Left lung (tissue), 14 donors: ENCODE measurements around the gene DUSP23. TPM values are rescaled to one million over a fixed set of nuclear protein-coding genes. Genes with fewer than 3 reads are reported as not detected.

ENCODE experiments used
- ATAC-seq: fragments of 200-7000 bp; cut with Tn5 transposase; one replicate; pipeline ENCODE4 v1.9.1; 2020; ENCODE audit warnings: moderate library complexity
- DNase-seq, 4 donors: peaks; one replicate each; pipeline ENCODE4 v3.0.0-alpha.2; 2013 to 2020
- H3K27ac ChIP-seq, 2 donors: fragments of 200-600 bp; sonication (generic) in 1 of 2; one replicate each; pipeline versions ENCODE4 v1.5.0 to v1.8.0; 2020 to 2021
- H3K27me3 ChIP-seq, 2 donors: fragments of 200-600 bp; sonication (generic) in 1 of 2; one replicate each; pipeline versions ENCODE4 v1.5.0 to v1.8.0; 2020 to 2021
- H3K36me3 ChIP-seq, 2 donors: fragments of 200-600 bp; sonication (generic) in 1 of 2; one replicate each; pipeline versions ENCODE4 v1.5.0 to v1.8.0; 2020 to 2021
- H3K4me1 ChIP-seq, 2 donors: fragments of 200-600 bp; one replicate each; pipeline ENCODE4 v1.8.0; 2021
- H3K4me3 ChIP-seq, 2 donors: fragments of 200-600 bp; sonication (generic) in 1 of 2; one replicate each; pipeline versions ENCODE4 v1.5.0 to v1.8.0; 2020 to 2021; ENCODE audit warnings: mild to moderate bottlenecking in 1 of 2
- H3K9me3 ChIP-seq, 2 donors: fragments of 200-600 bp; sonication (generic) in 1 of 2; one replicate each; pipeline versions ENCODE4 v1.5.0 to v1.8.0; 2020 to 2021
- CTCF ChIP-seq, 2 donors: fragments of 200-600 bp; sonication (generic) in 1 of 2; IDR thresholded peaks; one replicate each; pipeline versions ENCODE4 v1.5.0 to v1.8.0; 2021; ENCODE audit warnings: antibody characterized with exemption in 2 of 2
- intact Hi-C, 2 donors: fragments of 100-400 bp; cut with DNase I; formaldehyde crosslinking; loops; one replicate each; pipeline versions ENCODE4 v1.11.2 to v1.14.2; 2022
- long read RNA-seq, 12 donors: library from polyadenylated mRNA in 2 of 12; unstranded in 2 of 12; transcript quantifications; one replicate each; pipeline ENCODE4 v2.0.0 and lab custom pipeline, GENCODE V29; 2019 to 2026
- polyA plus RNA-seq, 6 donors: library from polyadenylated mRNA; unstranded; fragments of 120-200 nt; gene quantifications; one replicate each; pipeline ENCODE4 v1.2.1, GENCODE V29; 2013; ENCODE audit not compliant: insufficient read length in 6 of 6
- total RNA-seq, 2 donors: library from RNA; stranded (reverse); fragmentation: NEBNext Ultra II Directional; extraction: Animal tissue kit (Norgen Biotek cat#: 25700); gene quantifications; one replicate each; pipeline ENCODE4 v1.2.1, GENCODE V29; 2021
- donor health status: DM: no; HTN: yes; CAD: no.
- donor health status: DM: no; HTN: no; CAD: no.

DUSP23 gene
- total RNA-seq (10 to 100 TPM; 49.5 to 56.4 TPM), polyA plus RNA-seq (10 to 100 TPM; 10.1 to 16.4 (median 12.8) TPM)
- long read RNA-seq, donor 1, transcript DUSP23-202 (3 exons, 694 nt), result minor isoform, 6 of 31 reads
- long read RNA-seq, donor 1, transcript DUSP23-201 (2 exons, 756 nt), result major isoform, 17 of 31 reads
- long read RNA-seq, donor 1, partial matches to known transcripts, result 6 of 31 reads
- long read RNA-seq, donor 1, other reads (novel, unspliced or antisense), result 0 of 31 reads
- long read RNA-seq, donor 2, transcript DUSP23-201 (2 exons, 756 nt), result major isoform, 11 of 16 reads
- long read RNA-seq, donor 2, partial matches to known transcripts, result 0 of 16 reads
- long read RNA-seq, donor 2, other reads (novel, unspliced or antisense), result 0 of 16 reads
- long read RNA-seq, donor 3, transcript DUSP23-202 (3 exons, 694 nt), result major isoform, 12 of 18 reads
- long read RNA-seq, donor 3, transcript DUSP23-201 (2 exons, 756 nt), result minor isoform, 6 of 18 reads
- long read RNA-seq, donor 3, partial matches to known transcripts, result 0 of 18 reads
- long read RNA-seq, donor 3, other reads (novel, unspliced or antisense), result 0 of 18 reads
- long read RNA-seq, donor 4, transcript DUSP23-202 (3 exons, 694 nt), result minor isoform, 36 of 80 reads
- long read RNA-seq, donor 4, transcript DUSP23-203 (3 exons, 729 nt), result minor isoform, 5 of 80 reads
- long read RNA-seq, donor 4, transcript DUSP23-201 (2 exons, 756 nt), result major isoform, 39 of 80 reads
- long read RNA-seq, donor 4, partial matches to known transcripts, result 0 of 80 reads
- long read RNA-seq, donor 4, other reads (novel, unspliced or antisense), result 0 of 80 reads
- long read RNA-seq, donor 5, transcript DUSP23-202 (3 exons, 694 nt), result major isoform, 8 of 16 reads
- long read RNA-seq, donor 5, transcript DUSP23-201 (2 exons, 756 nt), result major isoform, 8 of 16 reads
- long read RNA-seq, donor 5, partial matches to known transcripts, result 0 of 16 reads
- long read RNA-seq, donor 5, other reads (novel, unspliced or antisense), result 0 of 16 reads
- long read RNA-seq, donor 6, transcript DUSP23-201 (2 exons, 756 nt), result major isoform, 12 of 23 reads
- long read RNA-seq, donor 6, transcript DUSP23-202 (3 exons, 694 nt), result minor isoform, 10 of 23 reads
- long read RNA-seq, donor 6, partial matches to known transcripts, result 0 of 23 reads
- long read RNA-seq, donor 6, other reads (novel, unspliced or antisense), result 0 of 23 reads
- long read RNA-seq, donor 7, transcript DUSP23-201 (2 exons, 756 nt), result major isoform, 9 of 17 reads
- long read RNA-seq, donor 7, transcript DUSP23-202 (3 exons, 694 nt), result minor isoform, 8 of 17 reads
- long read RNA-seq, donor 7, partial matches to known transcripts, result 0 of 17 reads
- long read RNA-seq, donor 7, other reads (novel, unspliced or antisense), result 0 of 17 reads
- long read RNA-seq, donor 8, transcript DUSP23-201 (2 exons, 756 nt), result major isoform, 9 of 18 reads
- long read RNA-seq, donor 8, transcript DUSP23-202 (3 exons, 694 nt), result major isoform, 9 of 18 reads
- long read RNA-seq, donor 8, partial matches to known transcripts, result 0 of 18 reads
- long read RNA-seq, donor 8, other reads (novel, unspliced or antisense), result 0 of 18 reads
- long read RNA-seq, donor 9, partial matches to known transcripts, result 0 of 1 reads
- long read RNA-seq, donor 9, other reads (novel, unspliced or antisense), result 0 of 1 reads
- long read RNA-seq, donor 10, transcript DUSP23-203 (3 exons, 729 nt), result minor isoform, 8 of 144 reads
- long read RNA-seq, donor 10, transcript DUSP23-201 (2 exons, 756 nt), result major isoform, 74 of 144 reads
- long read RNA-seq, donor 10, transcript DUSP23-202 (3 exons, 694 nt), result minor isoform, 61 of 144 reads
- long read RNA-seq, donor 10, partial matches to known transcripts, result 0 of 144 reads
- long read RNA-seq, donor 10, other reads (novel, unspliced or antisense), result 1 of 144 reads
- long read RNA-seq, donor 11, transcript DUSP23-201 (2 exons, 756 nt), result major isoform, 14 of 28 reads
- long read RNA-seq, donor 11, transcript DUSP23-202 (3 exons, 694 nt), result major isoform, 14 of 28 reads
- long read RNA-seq, donor 11, partial matches to known transcripts, result 0 of 28 reads
- long read RNA-seq, donor 11, other reads (novel, unspliced or antisense), result 0 of 28 reads
- long read RNA-seq, donor 12, transcript DUSP23-201 (2 exons, 756 nt), result minor isoform, 6 of 17 reads
- long read RNA-seq, donor 12, transcript DUSP23-202 (3 exons, 694 nt), result major isoform, 11 of 17 reads
- long read RNA-seq, donor 12, partial matches to known transcripts, result 0 of 17 reads
- long read RNA-seq, donor 12, other reads (novel, unspliced or antisense), result 0 of 17 reads

- ATAC-seq, result peak; percentile 98
- intact Hi-C loops, result no loop called here
- peak; percentile 88 to 97 for TF ChIP-seq CTCF (IDR thresholded peaks at IDR 0.05)
These were observed at the start of gene DUSP23 for GRCh38 chr1:159780583-159781582. Gene DUSP23, plus strand, starts transcription at chr1:159780962. Its CDS starts 139 bp downstream, at chr1:159781101.

GRCh38 chr1:159737238-159737916 lies 43.4 kb upstream of the DUSP23 start:
- Histone ChIP-seq H3K4me1 (no peaks in the 10 kb centered on the region), H3K4me3 (no peak overlapping the region), H3K36me3 (no peaks in the 10 kb centered on the region), H3K9me3 (peaks cover 0 to 1% of the 10 kb centered on the region in 2 donors), H3K27me3 (no peaks in the 10 kb centered on the region), H3K27ac (no peak overlapping the region)
- intact Hi-C loops, result no loop called here
- ATAC-seq (no peak), DNase-seq (no peak)
- no peak for TF ChIP-seq CTCF (IDR thresholded peaks at IDR 0.05)

More at GRCh38 chr1:159780583-159781582, at the start of gene DUSP23:
- Histone ChIP-seq H3K36me3 (peaks cover 0 to 7% of the 10 kb centered on the region in 2 donors), H3K27ac (peak within 1 kb of the TSS; percentile 77 to 91), H3K4me1 (peaks cover 0 to 29% of the 10 kb centered on the region in 2 donors), H3K9me3 (no peaks in the 10 kb centered on the region), H3K27me3 (no peaks in the 10 kb centered on the region), H3K4me3 (peak within 1 kb of the TSS; percentile 96 to 98)
- peak; percentile 95 to 99 (median 98) for DNase-seq

GRCh38 chr1:159743651-159744410 lies 36.9 kb upstream of the DUSP23 start:
- no peaks in the 10 kb centered on the region for H3K4me1 ChIP-seq
- TF ChIP-seq CTCF (IDR thresholded peaks at IDR 0.05), result no peak
- intact Hi-C loops, result no loop called here
- no peak for ATAC-seq
- no peak overlapping the region for H3K4me3 ChIP-seq
- H3K36me3 ChIP-seq, result no peaks in the 10 kb centered on the region
- no peak for DNase-seq
- no peaks in the 10 kb centered on the region for H3K27me3 ChIP-seq
- H3K27ac ChIP-seq, result no peak overlapping the region
- peaks cover 0 to 3% of the 10 kb centered on the region in 2 donors for H3K9me3 ChIP-seq
